ENCODE data around the gene SPG11.

- TF ChIP-seq POLR2A (IDR thresholded peaks at IDR 0.05) (no peak), CTCF (IDR thresholded peaks at IDR 0.05) (no peak)
These were observed 5.5 kb upstream of the SPG11 start for GRCh38 chr15:44668921-44669320.

All from thyroid gland (tissue), 4 donors.